Breast epithelium (tissue), 3 donors: ENCODE data around the gene NPS.

ENCODE experiments used
- POLR2A ChIP-seq: fragments of 450-650 bp; IDR thresholded peaks from one replicate; pipeline ENCODE4 v1.6.1; 2016; ENCODE audit warnings: antibody characterized with exemption, mild to moderate bottlenecking, moderate library complexity
- POLR2AphosphoS5 ChIP-seq, 3 donors: sonication (generic); formaldehyde crosslinking; IDR thresholded peaks; one replicate each; pipeline ENCODE4 v1.6.1; 2017; ENCODE audit warnings: antibody characterized with exemption in 3 of 3
- TF ChIP-seq, protein P1 (sequence below), 3 donors: fragments of 450-650 bp; IDR thresholded peaks; one replicate each; pipeline ENCODE4 v1.5.1; 2016 to 2017; ENCODE audit warnings: antibody characterized with exemption in 3 of 3, mild to moderate bottlenecking in 3 of 3, moderate library complexity in 3 of 3

DNA sequence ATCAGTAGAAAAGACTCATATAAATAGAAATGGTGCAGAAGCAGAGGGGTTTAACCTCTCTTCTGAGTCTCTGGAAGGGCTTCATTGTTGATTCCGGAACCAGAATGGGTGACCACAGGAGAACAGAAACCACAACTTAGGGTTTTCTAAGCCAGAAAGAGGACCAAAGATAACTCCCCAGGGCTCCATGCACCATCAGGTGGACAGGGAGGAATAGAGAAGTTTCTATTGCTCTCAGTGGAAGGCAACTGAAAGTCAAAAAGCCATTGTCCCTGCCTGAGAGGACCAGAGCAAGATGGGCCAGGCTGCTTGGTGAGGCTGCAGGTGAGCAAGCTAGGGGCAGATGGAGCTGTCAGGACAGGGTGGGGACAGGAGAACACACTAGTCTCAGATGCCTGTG lies 14.6 kb upstream of the NPS start:
- TF ChIP-seq POLR2AphosphoS5 (IDR thresholded peaks at IDR 0.05) = no peak
- TF ChIP-seq, protein P1, sequence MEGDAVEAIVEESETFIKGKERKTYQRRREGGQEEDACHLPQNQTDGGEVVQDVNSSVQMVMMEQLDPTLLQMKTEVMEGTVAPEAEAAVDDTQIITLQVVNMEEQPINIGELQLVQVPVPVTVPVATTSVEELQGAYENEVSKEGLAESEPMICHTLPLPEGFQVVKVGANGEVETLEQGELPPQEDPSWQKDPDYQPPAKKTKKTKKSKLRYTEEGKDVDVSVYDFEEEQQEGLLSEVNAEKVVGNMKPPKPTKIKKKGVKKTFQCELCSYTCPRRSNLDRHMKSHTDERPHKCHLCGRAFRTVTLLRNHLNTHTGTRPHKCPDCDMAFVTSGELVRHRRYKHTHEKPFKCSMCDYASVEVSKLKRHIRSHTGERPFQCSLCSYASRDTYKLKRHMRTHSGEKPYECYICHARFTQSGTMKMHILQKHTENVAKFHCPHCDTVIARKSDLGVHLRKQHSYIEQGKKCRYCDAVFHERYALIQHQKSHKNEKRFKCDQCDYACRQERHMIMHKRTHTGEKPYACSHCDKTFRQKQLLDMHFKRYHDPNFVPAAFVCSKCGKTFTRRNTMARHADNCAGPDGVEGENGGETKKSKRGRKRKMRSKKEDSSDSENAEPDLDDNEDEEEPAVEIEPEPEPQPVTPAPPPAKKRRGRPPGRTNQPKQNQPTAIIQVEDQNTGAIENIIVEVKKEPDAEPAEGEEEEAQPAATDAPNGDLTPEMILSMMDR (IDR thresholded peaks at IDR 0.05) = no peak
- no peak for TF ChIP-seq POLR2A
